K562 (cell line): Measurements from ENCODE around the gene PIM3. TPM values are rescaled to one million over a fixed set of nuclear protein-coding genes. Genes with fewer than 3 reads are reported as not detected.
A peak's percentile ranks its signal among the peaks of the same experiment; 100 is the strongest.

Experiments used
- ATF7 ChIP-seq: fragments of 450-650 bp; IDR thresholded peaks from 2 replicates; pipeline ENCODE4 v1.7.1; 2014; ENCODE audit warnings: mild to moderate bottlenecking, moderate library complexity
- CBFA2T2 ChIP-seq: fragments of 450-650 bp; conservative IDR thresholded peaks from 2 replicates; pipeline ENCODE4 v1.6.1; 2017; ENCODE audit warnings: mild to moderate bottlenecking
- CBFA2T3 ChIP-seq: fragments of 450-650 bp; IDR thresholded peaks from 2 replicates; pipeline ENCODE4 v1.6.1; 2017
- FOXJ2 ChIP-seq: fragments of 200-800 bp; sonication (Bioruptor generic); IDR thresholded peaks from 2 replicates; pipeline ENCODE4 v1.6.1; 2016; ENCODE audit warnings: missing genetic modification characterization, missing compliant biosample characterization
- HIVEP1 ChIP-seq: fragments of 250-450 bp; sonication (Bioruptor Pico); IDR thresholded peaks from 2 replicates; pipeline ENCODE4 v1.4.0; 2020; ENCODE audit warnings: mild to moderate bottlenecking
- IFI16 ChIP-seq: fragments of 250-450 bp; sonication (Bioruptor Pico); IDR thresholded peaks from 2 replicates; pipeline ENCODE4 v2.1.2; 2022; ENCODE audit warnings: mild to moderate bottlenecking, inconsistent platforms
- PBX2 ChIP-seq, 2 experiments: IDR thresholded peaks in 1 of 2; conservative IDR thresholded peaks in 1 of 2; 2 replicates each; pipeline ENCODE4 v1.6.1; 2016; ENCODE audit warnings: low read depth in 2 of 2, mild to moderate bottlenecking in 1 of 2, missing compliant biosample characterization in 1 of 2, missing genetic modification characterization in 1 of 2, moderate library complexity in 1 of 2
- SMAD1 ChIP-seq: fragments of 150-350 bp; IDR thresholded peaks from 2 replicates; pipeline ENCODE4 v1.6.1; 2014; ENCODE audit warnings: low read length, low read depth; ENCODE audit not compliant: partially characterized antibody
- U2AF2 ChIP-seq: fragments of 200-400 bp; formaldehyde crosslinking; optimal IDR thresholded peaks from 2 replicates; pipeline ENCODE3; 2017; ENCODE audit warnings: low read depth, mild to moderate bottlenecking, low read length
- ZBTB7A ChIP-seq: IDR thresholded peaks from 2 replicates; pipeline ENCODE4 v1.6.1; 2011; ENCODE audit warnings: low read depth, mild to moderate bottlenecking, low read length, moderate library complexity, borderline replicate concordance; ENCODE audit not compliant: control insufficient read depth
- ZNF354B ChIP-seq: fragments of 250-450 bp; sonication (Bioruptor Pico); IDR thresholded peaks from 2 replicates; pipeline ENCODE4 v1.4.0; 2020
- ZNF41 ChIP-seq: fragments of 250-450 bp; sonication (Bioruptor Pico); conservative IDR thresholded peaks from 2 replicates; pipeline ENCODE4 v1.4.0; 2020; ENCODE audit warnings: mild to moderate bottlenecking
- ZNF75A ChIP-seq: fragments of 450-650 bp; formaldehyde crosslinking; IDR thresholded peaks from 2 replicates; pipeline ENCODE4 v1.4.0; 2020; ENCODE audit warnings: mild to moderate bottlenecking
- polyA plus RNA-seq, 8 experiments: library from polyadenylated mRNA; depleted of rRNA in 4 of 8; stranded (reverse) in 5 of 8; unstranded in 3 of 8; fragments of >200 nt; fragmentation: Nextera tagmentation in 2 of 8; fragmentation: Illumina TruSeq in 1 of 8; extraction: Ambion mirVana in 2 of 8; extraction: Trizol in 1 of 8; gene quantifications; 2 replicates each; pipeline versions ENCODE4 v1.2.1 to v1.2.3, GENCODE V29; 2011 to 2014; ENCODE audit warnings: inconsistent platforms in 1 of 8, missing spikeins in 1 of 8
- total RNA-seq, 7 experiments: library from RNA; depleted of rRNA in 6 of 7; stranded (reverse); fragments of >200 nt in 6 of 7; fragmentation: Illumina TruSeq in 2 of 7; extraction: Trizol in 2 of 7; gene quantifications; 2 replicates each; pipeline versions ENCODE4 v1.2.1 to v1.2.3, GENCODE V29; 2011 to 2021; ENCODE audit warnings: low replicate concordance in 1 of 7
- TF ChIP-seq, protein P1 (sequence below): sonication (generic); formaldehyde crosslinking; IDR thresholded peaks from 2 replicates; pipeline ENCODE4 v1.8.0; 2023; ENCODE audit warnings: missing genetic modification reagents, mild to moderate bottlenecking, borderline replicate concordance
- TF ChIP-seq, protein P2 (sequence below): fragments of 450-650 bp; IDR thresholded peaks from one replicate; pipeline ENCODE4 v1.6.1; 2018; ENCODE audit warnings: mild to moderate bottlenecking, moderate library complexity; ENCODE audit not compliant: partially characterized antibody
- TF ChIP-seq, protein P3 (sequence below), 2 experiments: fragments of 450-650 bp in 1 of 2; sonication (generic) in 1 of 2; formaldehyde crosslinking; conservative IDR thresholded peaks; 2 replicates each; pipeline versions ENCODE4 v1.4.0 to v1.8.1; 2020 to 2022; ENCODE audit warnings: mild to moderate bottlenecking in 1 of 2, missing genetic modification reagents in 1 of 2

Gene PIM3
- total and polyA plus RNA-seq, 9 of the 15 experiments (the other 6 are each of a cell fraction or from before 2014, with no cell fraction given), result 0.24 to 40.5 (median 5.3) TPM

DNA sequence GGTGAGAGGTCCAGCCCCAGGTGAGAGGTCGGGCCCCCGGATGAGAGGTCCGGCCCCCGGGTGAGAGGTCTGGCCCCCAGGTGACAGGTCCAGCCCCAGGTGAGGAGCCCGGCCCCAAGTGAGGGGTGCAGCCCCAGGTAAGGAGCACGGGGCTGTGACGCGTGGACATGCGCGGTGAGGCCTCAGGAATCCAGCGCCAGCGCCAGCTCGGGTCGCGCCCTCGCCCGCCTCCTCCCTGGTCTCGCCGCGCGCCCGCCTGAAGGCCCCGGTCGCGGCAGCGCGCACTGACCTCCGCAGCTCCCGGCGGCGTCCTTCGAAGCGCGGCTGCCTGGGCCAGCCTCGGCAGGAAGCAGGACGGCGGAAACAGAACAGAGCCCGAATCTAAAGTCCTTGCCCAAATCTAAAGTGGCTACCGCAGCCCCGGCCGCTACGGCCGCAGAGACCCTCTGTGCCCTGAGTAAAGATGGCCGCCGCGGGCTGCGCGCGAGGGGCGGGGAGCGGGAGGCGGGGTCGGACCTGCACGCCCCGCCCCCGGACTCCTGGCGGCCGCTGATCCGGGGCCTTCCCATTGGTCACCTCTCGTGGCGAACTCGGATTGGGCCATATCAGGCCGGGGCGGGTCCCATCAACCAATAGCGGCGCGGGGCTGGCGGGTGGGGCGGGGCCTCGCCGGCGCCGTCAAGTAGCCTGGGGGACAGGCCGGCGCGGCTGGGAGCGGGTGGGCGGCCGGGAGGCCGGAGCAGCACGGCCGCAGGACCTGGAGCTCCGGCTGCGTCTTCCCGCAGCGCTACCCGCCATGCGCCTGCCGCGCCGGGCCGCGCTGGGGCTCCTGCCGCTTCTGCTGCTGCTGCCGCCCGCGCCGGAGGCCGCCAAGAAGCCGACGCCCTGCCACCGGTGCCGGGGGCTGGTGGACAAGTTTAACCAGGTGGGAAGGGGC, 42.3 kb upstream of the PIM3 start, which contains the start of the genes ALG12 and CRELD2 (continued):
- TF ChIP-seq, protein P1, sequence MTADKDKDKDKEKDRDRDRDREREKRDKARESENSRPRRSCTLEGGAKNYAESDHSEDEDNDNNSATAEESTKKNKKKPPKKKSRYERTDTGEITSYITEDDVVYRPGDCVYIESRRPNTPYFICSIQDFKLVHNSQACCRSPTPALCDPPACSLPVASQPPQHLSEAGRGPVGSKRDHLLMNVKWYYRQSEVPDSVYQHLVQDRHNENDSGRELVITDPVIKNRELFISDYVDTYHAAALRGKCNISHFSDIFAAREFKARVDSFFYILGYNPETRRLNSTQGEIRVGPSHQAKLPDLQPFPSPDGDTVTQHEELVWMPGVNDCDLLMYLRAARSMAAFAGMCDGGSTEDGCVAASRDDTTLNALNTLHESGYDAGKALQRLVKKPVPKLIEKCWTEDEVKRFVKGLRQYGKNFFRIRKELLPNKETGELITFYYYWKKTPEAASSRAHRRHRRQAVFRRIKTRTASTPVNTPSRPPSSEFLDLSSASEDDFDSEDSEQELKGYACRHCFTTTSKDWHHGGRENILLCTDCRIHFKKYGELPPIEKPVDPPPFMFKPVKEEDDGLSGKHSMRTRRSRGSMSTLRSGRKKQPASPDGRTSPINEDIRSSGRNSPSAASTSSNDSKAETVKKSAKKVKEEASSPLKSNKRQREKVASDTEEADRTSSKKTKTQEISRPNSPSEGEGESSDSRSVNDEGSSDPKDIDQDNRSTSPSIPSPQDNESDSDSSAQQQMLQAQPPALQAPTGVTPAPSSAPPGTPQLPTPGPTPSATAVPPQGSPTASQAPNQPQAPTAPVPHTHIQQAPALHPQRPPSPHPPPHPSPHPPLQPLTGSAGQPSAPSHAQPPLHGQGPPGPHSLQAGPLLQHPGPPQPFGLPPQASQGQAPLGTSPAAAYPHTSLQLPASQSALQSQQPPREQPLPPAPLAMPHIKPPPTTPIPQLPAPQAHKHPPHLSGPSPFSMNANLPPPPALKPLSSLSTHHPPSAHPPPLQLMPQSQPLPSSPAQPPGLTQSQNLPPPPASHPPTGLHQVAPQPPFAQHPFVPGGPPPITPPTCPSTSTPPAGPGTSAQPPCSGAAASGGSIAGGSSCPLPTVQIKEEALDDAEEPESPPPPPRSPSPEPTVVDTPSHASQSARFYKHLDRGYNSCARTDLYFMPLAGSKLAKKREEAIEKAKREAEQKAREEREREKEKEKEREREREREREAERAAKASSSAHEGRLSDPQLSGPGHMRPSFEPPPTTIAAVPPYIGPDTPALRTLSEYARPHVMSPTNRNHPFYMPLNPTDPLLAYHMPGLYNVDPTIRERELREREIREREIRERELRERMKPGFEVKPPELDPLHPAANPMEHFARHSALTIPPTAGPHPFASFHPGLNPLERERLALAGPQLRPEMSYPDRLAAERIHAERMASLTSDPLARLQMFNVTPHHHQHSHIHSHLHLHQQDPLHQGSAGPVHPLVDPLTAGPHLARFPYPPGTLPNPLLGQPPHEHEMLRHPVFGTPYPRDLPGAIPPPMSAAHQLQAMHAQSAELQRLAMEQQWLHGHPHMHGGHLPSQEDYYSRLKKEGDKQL (CRISPR knock-in tag), result no peak
- TF ChIP-seq ATF7 (peak; percentile 60), HIVEP1 (CRISPR knock-in tag) (no peak), CBFA2T2 (no peak), ZNF41 (CRISPR knock-in tag) (no peak), FOXJ2 (tag) (no peak), ZNF75A (CRISPR knock-in tag) (no peak), PBX2 (CRISPR knock-in tag; IDR thresholded peaks at IDR 0.05; ENCODE audit: low read depth) (no peak), PBX2 (tag; conservative IDR thresholded peaks at IDR 0.05; ENCODE audit: low read depth) (no peak), U2AF2 (no peak), SMAD1 (no peak), ZBTB7A (peak; percentile 79; the same call in 1 of the 2 replicates), ZNF354B (CRISPR knock-in tag) (no peak), CBFA2T3 (no peak), IFI16 (CRISPR knock-in tag) (no peak)
- TF ChIP-seq, protein P2, sequence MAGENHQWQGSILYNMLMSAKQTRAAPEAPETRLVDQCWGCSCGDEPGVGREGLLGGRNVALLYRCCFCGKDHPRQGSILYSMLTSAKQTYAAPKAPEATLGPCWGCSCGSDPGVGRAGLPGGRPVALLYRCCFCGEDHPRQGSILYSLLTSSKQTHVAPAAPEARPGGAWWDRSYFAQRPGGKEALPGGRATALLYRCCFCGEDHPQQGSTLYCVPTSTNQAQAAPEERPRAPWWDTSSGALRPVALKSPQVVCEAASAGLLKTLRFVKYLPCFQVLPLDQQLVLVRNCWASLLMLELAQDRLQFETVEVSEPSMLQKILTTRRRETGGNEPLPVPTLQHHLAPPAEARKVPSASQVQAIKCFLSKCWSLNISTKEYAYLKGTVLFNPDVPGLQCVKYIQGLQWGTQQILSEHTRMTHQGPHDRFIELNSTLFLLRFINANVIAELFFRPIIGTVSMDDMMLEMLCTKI, result no peak
- TF ChIP-seq, protein P3, sequence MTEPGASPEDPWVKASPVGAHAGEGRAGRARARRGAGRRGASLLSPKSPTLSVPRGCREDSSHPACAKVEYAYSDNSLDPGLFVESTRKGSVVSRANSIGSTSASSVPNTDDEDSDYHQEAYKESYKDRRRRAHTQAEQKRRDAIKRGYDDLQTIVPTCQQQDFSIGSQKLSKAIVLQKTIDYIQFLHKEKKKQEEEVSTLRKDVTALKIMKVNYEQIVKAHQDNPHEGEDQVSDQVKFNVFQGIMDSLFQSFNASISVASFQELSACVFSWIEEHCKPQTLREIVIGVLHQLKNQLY (CRISPR knock-in tag; conservative IDR thresholded peaks at IDR 0.05), result no peak
